Ishikawa (cell line): ENCODE measurements around the gene LRRFIP2.

ENCODE experiments used
- CEBPB ChIP-seq: IDR thresholded peaks from 2 replicates; pipeline ENCODE4 v1.6.1; 2012
- MAX ChIP-seq: IDR thresholded peaks from 2 replicates; pipeline ENCODE4 v1.6.1; 2012
- TAF1 ChIP-seq: IDR thresholded peaks from 2 replicates; pipeline ENCODE4 v1.6.1; 2012; ENCODE audit warnings: low read depth, mild to moderate bottlenecking
- YY1 ChIP-seq: IDR thresholded peaks from 2 replicates; pipeline ENCODE4 v1.6.1; 2012; ENCODE audit warnings: low read depth

GRCh38 chr3:37216597-37217097 is 42.3 kb upstream of the LRRFIP2 start:
- no peak for TF ChIP-seq CEBPB
- TF ChIP-seq MAX: no peak
- TF ChIP-seq TAF1: no peak
- TF ChIP-seq YY1: no peak
